NCI-H510A (cell line): Measurements from ENCODE around the gene NUDT9.
"Not testable (repeated sequence)": the region's sequence is repeated elsewhere in the genome, so short reads cannot be mapped to it uniquely, and the experiment has no call there.

Experiments used
- DNase-seq: peaks from one replicate; lab custom pipeline; 2025; lab: John Stamatoyannopoulos, UW

The NUDT9 gene

GRCh38 chr4:87409420-87409939, 12.9 kb upstream of the NUDT9 start:
- no peak for DNase-seq

- no peak for DNase-seq
Measured at GRCh38 chr4:87410157-87410556, 12.2 kb upstream of the NUDT9 start.

- DNase-seq: no peak
Measured at GRCh38 chr4:87410679-87411078, 11.7 kb upstream of the NUDT9 start.

- no peak for DNase-seq
Measured at GRCh38 chr4:87414816-87415215, 7.6 kb upstream of the NUDT9 start.

GRCh38 chr4:87416965-87417364, 5.4 kb upstream of the NUDT9 start:
- DNase-seq: no peak

- DNase-seq: not testable (repeated sequence)
Measured at GRCh38 chr4:87418410-87418809, 4.0 kb upstream of the NUDT9 start.

- no peak for DNase-seq
Measured at GRCh38 chr4:87419578-87420249, 2.7 kb upstream of the NUDT9 start.

- DNase-seq: no peak
Measured at GRCh38 chr4:87420276-87420830, 2.0 kb upstream of the NUDT9 start.

- peak; percentile 3 for DNase-seq
Measured at GRCh38 chr4:87423317-87424098, 1.1 kb downstream of the NUDT9 start.

GRCh38 chr4:87424099-87424543, 1.7 kb downstream of the NUDT9 start:
- DNase-seq: not testable (repeated sequence)

- no peak for DNase-seq
Measured at GRCh38 chr4:87425711-87426110, 3.3 kb downstream of the NUDT9 start.

GRCh38 chr4:87426865-87427517, 4.6 kb downstream of the NUDT9 start:
- no peak for DNase-seq

GRCh38 chr4:87427518-87427868, 5.1 kb downstream of the NUDT9 start:
- no peak for DNase-seq

- DNase-seq: no peak
Measured at GRCh38 chr4:87428979-87429378, 6.6 kb downstream of the NUDT9 start.

GRCh38 chr4:87430038-87430437, 7.7 kb downstream of the NUDT9 start:
- DNase-seq: no peak

- DNase-seq: no peak
Measured at GRCh38 chr4:87433342-87433741, 11.0 kb downstream of the NUDT9 start.

- no peak for DNase-seq
Measured at GRCh38 chr4:87442889-87443288, 20.5 kb downstream of the NUDT9 start.

GRCh38 chr4:87444741-87445140, 22.4 kb downstream of the NUDT9 start:
- no peak for DNase-seq

- no peak for DNase-seq
Measured at GRCh38 chr4:87445964-87446363, 23.6 kb downstream of the NUDT9 start.

GRCh38 chr4:87446375-87446774, 24.0 kb downstream of the NUDT9 start:
- DNase-seq: not testable (repeated sequence)

- no peak for DNase-seq
Measured at GRCh38 chr4:87451537-87451936, 29.2 kb downstream of the NUDT9 start.

GRCh38 chr4:87458913-87459312, 36.5 kb downstream of the NUDT9 start:
- DNase-seq: no peak
